GM21447 (cell line): ENCODE results near the gene RHOBTB3.
"Not testable (repeated sequence)": the region's sequence is repeated elsewhere in the genome, so short reads cannot be mapped to it uniquely, and the experiment has no call there.

Experiments used
- ATAC-seq: cut with Tn5 transposase; IDR thresholded peaks from one replicate; pipeline ENCODE4 v1.9.1; 2021; ENCODE audit not compliant: unreplicated experiment

RHOBTB3 gene

DNA sequence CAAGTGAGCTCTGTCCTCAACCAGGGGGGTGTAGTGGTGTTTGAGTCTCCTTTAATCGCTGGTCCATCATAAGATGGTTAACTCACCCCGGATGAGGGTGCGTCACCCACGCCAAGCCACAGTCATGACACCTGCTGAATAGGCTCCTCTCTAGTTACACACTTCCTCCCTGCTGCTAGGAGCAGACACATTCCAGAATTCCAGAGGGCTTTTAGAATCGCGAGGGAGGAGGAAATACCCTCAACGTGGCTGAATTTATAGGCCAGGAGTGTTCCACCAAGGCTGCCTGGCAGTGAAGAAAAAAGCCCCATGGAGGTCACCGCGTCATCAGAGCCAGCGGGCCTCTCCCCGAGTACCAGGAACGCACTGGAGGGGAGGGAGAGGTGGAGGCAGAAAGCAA is 86.3 kb downstream of the RHOBTB3 start:
- no peak for ATAC-seq

GRCh38 chr5:95818181-95819147 is 87.3 kb downstream of the RHOBTB3 start:
- no peak for ATAC-seq

- ATAC-seq, result peak; percentile 27
These were observed 90.2 kb downstream of the RHOBTB3 start for GRCh38 chr5:95821110-95822021.

- ATAC-seq, result peak; percentile 46
These were observed 91.0 kb downstream of the RHOBTB3 start for GRCh38 chr5:95822043-95822541.

GRCh38 chr5:95822542-95823181 is 91.5 kb downstream of the RHOBTB3 start, which contains the start of gene GLRX:
GLRX (minus strand) TSS chr5:95822726; CDS start chr5:95822662, 64 bp downstream.
- ATAC-seq, result peak; percentile 38

GRCh38 chr5:95823218-95823737 is 92.1 kb downstream of the RHOBTB3 start:
- ATAC-seq, result no peak

- ATAC-seq, result peak; percentile 43
These were observed 92.8 kb downstream of the RHOBTB3 start for GRCh38 chr5:95823738-95824609.

DNA sequence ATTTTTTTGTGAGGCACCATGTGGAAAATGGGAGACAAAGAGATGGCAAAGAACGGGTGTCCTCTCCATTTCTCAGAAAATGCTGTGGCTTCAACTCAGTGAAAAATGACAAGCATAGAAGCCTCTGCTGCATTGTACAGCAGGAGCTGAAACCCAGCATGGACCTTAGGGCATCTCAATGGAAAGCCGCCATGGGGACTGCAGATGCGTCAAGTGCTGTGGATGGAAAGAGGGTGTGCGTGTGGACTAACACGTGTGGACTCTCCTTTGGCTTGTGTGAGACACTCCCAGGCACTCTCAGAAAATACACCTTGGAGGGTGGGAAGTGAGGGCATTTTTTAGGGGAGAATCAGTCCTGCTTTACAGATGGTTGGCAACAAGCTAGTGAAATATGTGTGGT is 93.6 kb downstream of the RHOBTB3 start:
- ATAC-seq, result no peak

DNA sequence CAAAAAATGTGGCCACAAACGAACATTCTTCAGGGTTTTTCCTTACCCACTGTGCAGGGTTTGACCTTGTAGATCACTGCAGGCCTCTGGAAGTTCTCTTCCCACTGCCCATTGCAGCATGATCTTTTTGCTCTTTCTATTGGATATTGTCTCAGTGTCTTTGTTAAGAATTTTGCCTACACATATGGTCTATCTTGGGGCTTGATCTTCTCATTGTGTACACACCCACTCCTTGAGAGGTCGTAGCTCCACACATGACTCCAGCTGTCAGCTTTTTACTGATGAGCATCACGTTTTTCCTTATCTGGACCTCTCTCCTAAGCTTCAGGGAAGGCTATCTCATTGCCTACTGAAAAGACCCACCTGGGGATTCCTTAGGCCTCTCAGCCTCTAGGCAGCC is 94.4 kb downstream of the RHOBTB3 start:
- ATAC-seq, result no peak

DNA sequence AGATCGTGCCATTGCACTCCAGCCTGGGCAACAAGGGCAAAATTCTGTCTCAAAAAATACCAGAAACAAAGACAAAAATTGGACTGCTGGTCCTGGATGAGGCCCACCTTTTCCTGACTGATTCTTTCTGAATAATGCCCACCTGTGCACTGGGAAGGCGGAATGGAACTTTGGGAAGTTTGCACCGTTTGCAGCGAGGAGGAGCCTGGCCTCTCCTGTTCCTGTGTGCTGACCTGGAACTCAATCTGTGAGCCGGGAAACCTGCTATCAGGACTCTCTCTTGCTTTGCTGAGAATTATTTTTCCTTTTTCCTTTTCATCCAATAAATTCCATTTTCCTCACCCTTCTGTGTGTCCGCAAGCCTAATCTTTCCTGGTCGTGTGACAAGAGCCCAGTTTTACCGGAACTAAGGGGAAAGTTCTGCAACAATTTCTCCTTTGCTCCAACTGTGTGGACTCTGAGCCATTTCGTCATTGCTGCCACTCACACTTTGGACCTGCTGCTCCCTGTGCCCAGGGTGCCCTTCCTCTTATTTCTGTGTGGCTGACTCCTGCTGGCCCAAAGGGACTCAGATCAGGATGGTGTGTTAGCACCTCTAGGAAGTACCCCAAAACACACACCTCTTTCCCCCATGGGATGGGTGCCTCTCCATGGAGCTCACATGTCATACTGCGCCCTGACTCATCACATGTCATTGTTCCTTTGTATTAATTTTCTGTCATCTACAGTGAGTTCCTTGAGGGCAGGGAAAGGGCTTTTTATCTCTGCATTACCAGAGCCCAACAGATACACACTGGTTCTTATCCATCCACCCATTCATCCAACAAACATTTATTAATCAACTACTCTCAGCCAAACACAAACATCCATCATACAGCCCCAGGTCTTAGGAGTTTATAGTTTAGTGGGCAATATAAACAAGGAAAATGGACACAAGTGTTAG is 96.1 kb downstream of the RHOBTB3 start:
- no peak for ATAC-seq

DNA sequence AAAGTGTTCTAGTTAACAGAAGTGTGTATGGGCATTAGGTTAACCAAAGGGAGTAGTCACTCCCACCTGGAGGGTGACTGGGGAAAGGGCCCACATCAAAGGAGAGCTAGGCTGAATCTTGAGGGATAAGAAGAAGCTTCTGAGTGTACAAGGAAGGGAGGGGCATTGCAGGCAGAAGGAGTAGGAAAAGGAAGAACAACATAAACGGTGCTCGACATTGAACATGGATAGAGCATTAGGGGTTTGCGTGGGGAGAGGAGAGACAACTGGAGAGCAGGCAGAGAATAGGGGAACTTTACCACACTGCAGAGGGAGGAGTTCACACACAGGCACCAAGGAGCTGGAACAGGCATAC is 96.7 kb downstream of the RHOBTB3 start:
- ATAC-seq, result no peak

GRCh38 chr5:95830226-95830625 is 99.1 kb downstream of the RHOBTB3 start:
- no peak for ATAC-seq

- no peak for ATAC-seq
These were observed 101.5 kb downstream of the RHOBTB3 start for GRCh38 chr5:95832664-95833063.

DNA sequence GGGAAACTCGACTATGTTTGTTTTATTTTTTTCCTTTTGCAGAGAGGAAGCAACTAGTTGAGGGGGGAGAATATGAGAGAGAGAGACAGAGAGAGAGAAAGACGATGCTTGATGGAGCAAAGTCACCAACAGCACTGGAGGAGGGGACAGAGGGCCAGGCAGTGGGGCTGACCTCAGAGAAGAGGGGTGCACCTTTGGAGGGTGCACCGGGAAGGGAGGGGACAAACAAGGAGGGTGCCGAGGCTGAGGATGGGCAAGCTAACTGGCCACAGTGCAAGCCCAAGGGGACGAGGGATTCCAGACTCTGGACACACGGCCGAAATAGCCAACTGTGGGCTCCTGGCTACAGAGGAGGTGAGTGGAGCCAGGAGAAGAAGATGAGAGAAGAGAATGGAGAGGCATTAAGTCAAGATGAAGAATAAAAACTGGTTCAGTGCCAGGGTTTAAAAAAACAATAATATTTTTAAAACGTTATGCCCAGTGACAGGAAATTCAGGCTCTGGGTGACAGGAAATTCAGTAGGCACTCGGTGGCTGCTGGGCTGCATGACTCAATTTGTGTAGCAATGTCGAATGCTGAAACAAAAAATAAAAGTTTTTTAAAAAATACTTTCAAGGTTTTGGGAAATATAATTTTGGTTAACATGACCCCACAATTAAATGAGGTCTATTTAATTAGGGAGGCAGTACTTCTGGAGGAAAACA is 104.7 kb downstream of the RHOBTB3 start:
- no peak for ATAC-seq

GRCh38 chr5:95836544-95836943 is 105.4 kb downstream of the RHOBTB3 start:
- peak; percentile 24 for ATAC-seq

DNA sequence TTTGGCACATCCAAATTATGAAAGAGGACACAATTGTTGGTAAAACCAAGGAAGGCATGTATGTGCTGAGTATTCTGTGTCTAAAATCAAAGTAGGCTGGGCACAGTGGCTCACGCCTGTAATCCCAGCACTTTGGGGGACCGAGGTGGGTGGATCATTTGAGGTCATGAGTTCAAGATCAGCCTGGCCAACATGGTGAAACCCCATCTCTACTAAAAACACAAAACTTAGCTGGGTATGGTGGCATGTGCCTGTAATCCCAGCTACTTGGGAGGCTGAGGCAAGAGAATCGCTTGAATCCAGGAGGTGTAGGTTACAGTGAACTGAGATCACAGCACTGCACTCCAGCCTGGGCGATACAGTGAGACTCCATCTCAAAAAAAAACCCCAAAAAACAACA is 105.8 kb downstream of the RHOBTB3 start:
- ATAC-seq, result not testable (repeated sequence)

GRCh38 chr5:95837492-95837891 is 106.4 kb downstream of the RHOBTB3 start:
- no peak for ATAC-seq

GRCh38 chr5:95838001-95838520 is 106.9 kb downstream of the RHOBTB3 start:
- ATAC-seq, result no peak
